Non-pigmented ciliary epithelial cell (primary cell): ENCODE data around the gene GPRASP1.
"Not testable (repeated sequence)": the region's sequence is repeated elsewhere in the genome, so short reads cannot be mapped to it uniquely, and the experiment has no call there.

ENCODE experiments used
- DNase-seq: peaks from one replicate; pipeline ENCODE4 v3.0.0-alpha.2; 2010; ENCODE audit warnings: low read depth

Gene GPRASP1, protein sequence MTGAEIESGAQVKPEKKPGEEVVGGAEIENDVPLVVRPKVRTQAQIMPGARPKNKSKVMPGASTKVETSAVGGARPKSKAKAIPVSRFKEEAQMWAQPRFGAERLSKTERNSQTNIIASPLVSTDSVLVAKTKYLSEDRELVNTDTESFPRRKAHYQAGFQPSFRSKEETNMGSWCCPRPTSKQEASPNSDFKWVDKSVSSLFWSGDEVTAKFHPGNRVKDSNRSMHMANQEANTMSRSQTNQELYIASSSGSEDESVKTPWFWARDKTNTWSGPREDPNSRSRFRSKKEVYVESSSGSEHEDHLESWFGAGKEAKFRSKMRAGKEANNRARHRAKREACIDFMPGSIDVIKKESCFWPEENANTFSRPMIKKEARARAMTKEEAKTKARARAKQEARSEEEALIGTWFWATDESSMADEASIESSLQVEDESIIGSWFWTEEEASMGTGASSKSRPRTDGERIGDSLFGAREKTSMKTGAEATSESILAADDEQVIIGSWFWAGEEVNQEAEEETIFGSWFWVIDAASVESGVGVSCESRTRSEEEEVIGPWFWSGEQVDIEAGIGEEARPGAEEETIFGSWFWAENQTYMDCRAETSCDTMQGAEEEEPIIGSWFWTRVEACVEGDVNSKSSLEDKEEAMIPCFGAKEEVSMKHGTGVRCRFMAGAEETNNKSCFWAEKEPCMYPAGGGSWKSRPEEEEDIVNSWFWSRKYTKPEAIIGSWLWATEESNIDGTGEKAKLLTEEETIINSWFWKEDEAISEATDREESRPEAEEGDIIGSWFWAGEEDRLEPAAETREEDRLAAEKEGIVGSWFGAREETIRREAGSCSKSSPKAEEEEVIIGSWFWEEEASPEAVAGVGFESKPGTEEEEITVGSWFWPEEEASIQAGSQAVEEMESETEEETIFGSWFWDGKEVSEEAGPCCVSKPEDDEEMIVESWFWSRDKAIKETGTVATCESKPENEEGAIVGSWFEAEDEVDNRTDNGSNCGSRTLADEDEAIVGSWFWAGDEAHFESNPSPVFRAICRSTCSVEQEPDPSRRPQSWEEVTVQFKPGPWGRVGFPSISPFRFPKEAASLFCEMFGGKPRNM (N-terminal part only)

DNA sequence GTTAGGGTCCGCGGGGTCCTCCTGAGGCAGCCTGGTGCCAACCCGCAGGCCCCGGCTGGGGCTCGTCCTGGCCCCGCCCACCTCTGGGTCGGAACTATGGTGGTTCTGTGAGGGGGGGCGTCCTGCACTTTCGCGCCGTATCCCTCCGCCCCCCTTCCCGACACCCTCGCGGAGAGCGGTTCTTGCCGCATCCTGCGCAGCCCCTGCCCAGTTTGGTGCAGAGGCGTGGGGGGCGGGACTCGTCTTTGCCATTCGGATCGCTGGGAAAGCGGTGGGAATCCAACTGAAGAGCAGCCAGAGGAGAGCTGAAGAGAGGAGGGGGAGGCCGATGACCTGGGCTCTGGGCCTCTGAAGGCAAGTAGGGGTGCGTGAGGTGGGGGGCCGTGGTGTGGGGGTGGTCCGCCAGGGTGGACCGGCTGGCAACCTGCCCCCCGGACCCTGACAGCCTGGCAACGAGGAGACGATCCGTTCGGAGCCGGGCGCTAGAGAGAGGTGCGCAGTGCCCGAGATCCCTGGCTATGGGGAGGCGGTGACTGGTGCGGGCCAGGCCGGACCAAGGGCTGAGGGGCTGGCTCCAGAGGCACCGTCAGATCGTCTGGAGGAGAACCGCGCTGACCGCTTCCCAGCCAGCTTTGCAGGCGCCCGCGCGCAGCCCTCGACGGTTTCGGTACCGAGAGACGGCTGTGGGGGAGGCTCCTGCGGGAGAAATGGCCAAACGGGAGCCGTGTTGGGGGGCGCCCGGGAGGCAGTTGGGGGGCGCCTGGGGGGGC, at the start of gene GPRASP1:
GPRASP1 (plus strand) TSS at position 242 of the 770 bp plus-strand sequence. CDS start 2,431 bp downstream, outside the sequence.
- no peak for DNase-seq

DNA sequence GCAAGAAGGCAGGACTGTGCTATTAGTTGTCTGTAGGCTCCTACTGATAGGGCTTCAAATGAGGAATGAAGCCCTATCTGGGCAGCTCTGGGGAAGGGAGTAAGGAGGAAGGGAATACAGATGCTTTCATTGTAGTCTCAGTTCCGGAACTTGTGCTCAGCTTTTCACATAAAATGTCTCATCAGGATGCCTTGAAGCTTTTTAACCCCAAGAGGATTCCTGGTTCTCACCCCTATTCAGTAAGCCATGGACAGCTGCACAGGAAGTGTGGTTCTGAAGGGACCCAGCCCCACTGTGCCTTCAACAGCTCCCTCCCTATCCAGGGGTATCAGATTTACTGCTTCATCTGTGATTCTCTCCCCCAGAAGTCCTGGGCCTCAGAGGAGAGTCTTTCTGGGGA, 47.0 kb upstream of the GPRASP1 start:
- no peak for DNase-seq

- no peak for DNase-seq
Observed at GRCh38 chrX:102606115-102606514, 45.2 kb upstream of the GPRASP1 start.

- DNase-seq = no peak
Observed at GRCh38 chrX:102610905-102611304, 40.4 kb upstream of the GPRASP1 start.

GRCh38 chrX:102624105-102624504, 27.2 kb upstream of the GPRASP1 start:
- no peak for DNase-seq

GRCh38 chrX:102627640-102628039, 23.6 kb upstream of the GPRASP1 start:
- no peak for DNase-seq

- DNase-seq = no peak
Observed at GRCh38 chrX:102637561-102637960, 13.7 kb upstream of the GPRASP1 start.

DNA sequence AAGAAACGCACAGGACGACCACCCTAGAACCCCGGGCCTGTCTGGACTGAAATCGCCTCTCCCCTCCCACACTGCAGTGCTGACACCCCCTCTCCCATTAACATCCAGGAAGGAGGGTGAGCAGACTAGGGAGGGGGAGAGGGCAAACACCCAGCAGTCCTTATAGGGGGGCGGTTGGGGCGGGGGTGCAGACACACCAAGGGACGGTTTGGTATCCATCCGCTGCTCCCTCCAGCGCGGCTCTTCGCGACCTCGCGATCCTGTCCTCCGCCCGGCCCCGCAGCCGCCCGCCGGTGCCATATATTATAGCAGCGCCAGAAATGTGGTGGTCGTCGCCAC, 411 bp upstream of the GPRASP1 start:
- no peak for DNase-seq

GRCh38 chrX:102652031-102652688, 877 bp downstream of the GPRASP1 start:
- no peak for DNase-seq

- DNase-seq = no peak
Observed at GRCh38 chrX:102654696-102655095, 3.4 kb downstream of the GPRASP1 start.

GRCh38 chrX:102658556-102658955, 7.3 kb downstream of the GPRASP1 start:
- no peak for DNase-seq

GRCh38 chrX:102659790-102660757, 8.8 kb downstream of the GPRASP1 start:
- DNase-seq = no peak

DNA sequence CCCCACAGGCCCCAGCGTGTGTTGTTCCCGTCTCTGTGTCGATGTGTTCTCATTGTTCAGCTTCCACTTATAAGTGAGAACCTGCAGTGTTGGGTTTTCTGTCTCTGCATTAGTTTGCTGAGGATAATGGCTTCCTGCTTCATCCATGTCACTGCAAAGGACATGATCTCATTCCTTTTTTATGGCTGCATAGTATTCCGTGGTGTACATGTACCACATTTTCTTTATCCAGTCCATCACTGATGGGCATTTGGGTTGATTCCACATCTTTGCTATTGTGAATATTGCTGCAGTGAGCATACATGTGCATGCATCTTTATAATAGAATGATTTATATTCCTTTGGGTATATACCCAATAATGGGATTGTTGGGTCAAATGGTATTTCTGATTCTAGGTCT, 12.5 kb downstream of the GPRASP1 start:
- not testable (repeated sequence) for DNase-seq

DNA sequence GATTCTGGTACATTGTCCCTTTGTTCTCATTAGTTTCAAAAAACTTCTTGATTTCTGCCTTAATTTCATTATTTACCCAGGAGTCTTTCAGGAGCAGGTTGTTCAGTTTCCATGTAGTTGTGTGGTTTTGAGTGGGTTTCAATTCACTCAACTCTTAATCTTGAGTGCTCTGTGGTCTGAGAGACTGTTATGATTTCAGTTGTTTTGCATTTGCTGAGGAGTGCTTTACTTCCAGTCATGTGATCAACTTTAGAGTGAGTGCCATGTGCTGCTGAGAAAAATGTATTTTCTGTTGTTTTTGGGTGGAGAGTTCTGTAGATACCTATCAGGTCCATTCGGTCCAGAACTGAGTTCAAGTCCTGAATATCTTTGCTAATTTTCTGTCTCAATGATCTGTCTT, 15.8 kb downstream of the GPRASP1 start:
- not testable (repeated sequence) for DNase-seq

DNA sequence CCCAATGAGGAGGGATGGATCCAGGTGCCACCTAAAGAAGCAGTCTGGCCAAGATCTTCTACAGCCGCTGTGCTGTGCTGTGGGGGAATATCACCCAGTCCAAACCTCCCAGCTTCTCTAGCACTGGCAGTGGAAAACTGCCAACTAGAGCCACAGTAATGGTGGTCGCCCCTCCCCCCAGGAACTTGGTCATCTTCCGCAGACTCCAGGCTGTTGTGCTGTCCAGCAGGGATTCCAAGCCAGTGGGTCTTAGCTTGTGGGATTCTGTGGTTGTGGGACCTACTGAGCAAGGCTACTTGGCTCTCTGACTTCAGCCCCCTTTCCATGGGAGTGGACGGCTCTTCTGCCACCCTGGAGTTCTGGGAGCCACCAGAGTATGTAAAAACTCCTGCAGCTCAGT, 18.2 kb downstream of the GPRASP1 start:
- DNase-seq = no peak

- no peak for DNase-seq
Observed at GRCh38 chrX:102672856-102673255, 21.6 kb downstream of the GPRASP1 start.

DNA sequence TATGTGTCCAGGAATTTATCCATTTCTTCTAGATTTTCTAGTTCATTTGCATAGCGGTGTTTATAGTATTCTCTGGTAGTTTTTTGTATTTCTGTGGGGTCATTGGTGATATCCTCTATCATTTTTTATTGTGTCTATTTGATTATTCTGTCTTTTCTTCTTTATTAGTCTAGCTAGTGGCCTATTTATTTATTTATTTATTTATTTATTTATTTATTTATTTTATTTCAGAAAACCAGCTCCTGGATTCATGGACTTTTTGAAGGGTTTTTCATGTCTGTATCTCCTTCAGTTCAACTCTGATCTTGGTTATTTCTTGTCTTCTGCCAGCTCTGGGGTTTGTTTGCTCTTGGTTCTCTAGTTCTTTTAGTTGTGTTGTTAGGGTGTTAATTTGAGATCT, 26.2 kb downstream of the GPRASP1 start:
- DNase-seq = not testable (repeated sequence)

GRCh38 chrX:102684772-102685520, 33.7 kb downstream of the GPRASP1 start:
- DNase-seq = no peak

DNA sequence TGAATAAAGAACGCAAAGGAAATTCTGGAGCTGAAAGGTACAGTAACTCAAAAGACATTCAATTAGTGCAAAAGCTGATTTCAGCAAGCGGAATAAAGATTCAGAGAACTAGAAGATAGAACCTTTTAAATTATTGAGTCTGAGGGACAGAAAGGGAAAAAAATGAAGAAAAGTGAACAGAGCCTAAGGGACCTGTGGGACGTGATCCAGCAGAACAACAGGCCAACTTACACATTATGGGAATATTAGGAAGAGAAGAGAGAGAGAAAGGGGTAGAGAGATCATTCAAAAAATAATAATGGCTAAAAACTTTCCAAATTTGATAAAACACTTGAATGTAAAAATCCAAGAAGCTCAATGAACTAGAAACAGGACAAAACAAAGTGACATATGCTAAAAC, 43.5 kb downstream of the GPRASP1 start:
- no peak for DNase-seq
